Measurements from ENCODE around the gene MAT1A. TPM values are rescaled to one million over a fixed set of nuclear protein-coding genes. Genes with fewer than 3 reads are reported as not detected.

Gene MAT1A
- total RNA-seq, 1 donor from 2014 or later: 0.63 TPM

- no peaks in the 10 kb centered on the region for H3K4me1 Mint-ChIP-seq (ENCODE audit: unreplicated experiment)
- TF ChIP-seq, protein P1, sequence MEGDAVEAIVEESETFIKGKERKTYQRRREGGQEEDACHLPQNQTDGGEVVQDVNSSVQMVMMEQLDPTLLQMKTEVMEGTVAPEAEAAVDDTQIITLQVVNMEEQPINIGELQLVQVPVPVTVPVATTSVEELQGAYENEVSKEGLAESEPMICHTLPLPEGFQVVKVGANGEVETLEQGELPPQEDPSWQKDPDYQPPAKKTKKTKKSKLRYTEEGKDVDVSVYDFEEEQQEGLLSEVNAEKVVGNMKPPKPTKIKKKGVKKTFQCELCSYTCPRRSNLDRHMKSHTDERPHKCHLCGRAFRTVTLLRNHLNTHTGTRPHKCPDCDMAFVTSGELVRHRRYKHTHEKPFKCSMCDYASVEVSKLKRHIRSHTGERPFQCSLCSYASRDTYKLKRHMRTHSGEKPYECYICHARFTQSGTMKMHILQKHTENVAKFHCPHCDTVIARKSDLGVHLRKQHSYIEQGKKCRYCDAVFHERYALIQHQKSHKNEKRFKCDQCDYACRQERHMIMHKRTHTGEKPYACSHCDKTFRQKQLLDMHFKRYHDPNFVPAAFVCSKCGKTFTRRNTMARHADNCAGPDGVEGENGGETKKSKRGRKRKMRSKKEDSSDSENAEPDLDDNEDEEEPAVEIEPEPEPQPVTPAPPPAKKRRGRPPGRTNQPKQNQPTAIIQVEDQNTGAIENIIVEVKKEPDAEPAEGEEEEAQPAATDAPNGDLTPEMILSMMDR (conservative IDR thresholded peaks at IDR 0.05): no peak
- H3K27me3 Mint-ChIP-seq: no peaks in the 10 kb centered on the region
- peak; percentile 64 for DNase-seq (ENCODE audit: extremely low spot score, unreplicated experiment)
- H3K27ac Mint-ChIP-seq: no peak overlapping the region
- no peaks in the 10 kb centered on the region for H3K9me3 Mint-ChIP-seq
- no peak overlapping the region for H3K4me3 Mint-ChIP-seq
- H3K36me3 Mint-ChIP-seq: no peaks in the 10 kb centered on the region
These were observed 14.9 kb downstream of the MAT1A start for GRCh38 chr10:80274396-80275134.

- TF ChIP-seq, protein P1 (conservative IDR thresholded peaks at IDR 0.05): no peak
- H3K4me3 Mint-ChIP-seq: no peak overlapping the region
These were observed 15.8 kb downstream of the MAT1A start for GRCh38 chr10:80273523-80274170.

DNA sequence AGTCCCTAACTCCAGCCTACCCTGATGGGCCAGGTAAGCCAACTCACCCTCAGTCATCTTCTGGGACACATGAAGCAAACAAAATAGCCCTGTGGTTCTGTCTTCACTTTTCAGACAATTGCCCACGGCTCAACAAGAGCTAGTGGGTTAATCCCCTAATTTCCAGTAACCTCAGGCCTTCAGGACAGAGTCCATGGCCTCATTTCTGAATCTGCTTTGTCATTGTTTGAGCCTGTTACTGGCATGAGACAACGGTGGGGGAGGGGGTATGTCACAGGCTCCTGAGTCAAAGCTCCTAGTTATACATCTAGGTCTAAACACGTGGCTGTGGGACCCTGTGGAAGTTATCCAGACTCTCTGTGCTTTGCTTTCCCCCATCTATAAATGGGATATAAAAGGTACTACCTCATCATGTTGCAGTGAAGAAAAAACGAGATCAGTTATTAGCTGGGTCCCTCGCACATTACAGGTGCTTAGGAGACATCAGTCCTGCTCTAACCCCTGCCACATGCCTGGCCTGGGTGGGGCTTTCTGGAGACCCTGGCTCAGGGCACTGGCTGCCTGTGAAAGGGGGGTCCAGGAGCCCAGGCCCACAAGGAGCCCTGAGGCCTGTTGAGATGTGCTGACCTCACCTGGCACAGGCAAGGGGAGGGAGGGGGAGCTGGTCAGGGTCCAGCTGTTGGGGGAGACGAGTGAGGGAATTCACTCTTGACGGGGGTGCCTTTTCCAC lies 16.5 kb downstream of the MAT1A start:
- Mint-ChIP-seq H3K36me3 (no peaks in the 10 kb centered on the region), H3K4me3 (no peak overlapping the region), H3K4me1 (ENCODE audit: unreplicated experiment) (no peaks in the 10 kb centered on the region), H3K27ac (no peak overlapping the region), H3K9me3 (peaks cover 4% of the 10 kb centered on the region), H3K27me3 (no peaks in the 10 kb centered on the region)
- no peak for DNase-seq (ENCODE audit: extremely low spot score, unreplicated experiment)
- TF ChIP-seq, protein P1 (conservative IDR thresholded peaks at IDR 0.05): no peak

More at GRCh38 chr10:80273523-80274170, 15.8 kb downstream of the MAT1A start:
- H3K27me3 Mint-ChIP-seq: no peaks in the 10 kb centered on the region
- no peaks in the 10 kb centered on the region for H3K9me3 Mint-ChIP-seq
- no peak overlapping the region for H3K27ac Mint-ChIP-seq
- peak; percentile 52 for DNase-seq (ENCODE audit: extremely low spot score, unreplicated experiment)
- no peaks in the 10 kb centered on the region for H3K36me3 Mint-ChIP-seq
- no peaks in the 10 kb centered on the region for H3K4me1 Mint-ChIP-seq (ENCODE audit: unreplicated experiment)

DNA sequence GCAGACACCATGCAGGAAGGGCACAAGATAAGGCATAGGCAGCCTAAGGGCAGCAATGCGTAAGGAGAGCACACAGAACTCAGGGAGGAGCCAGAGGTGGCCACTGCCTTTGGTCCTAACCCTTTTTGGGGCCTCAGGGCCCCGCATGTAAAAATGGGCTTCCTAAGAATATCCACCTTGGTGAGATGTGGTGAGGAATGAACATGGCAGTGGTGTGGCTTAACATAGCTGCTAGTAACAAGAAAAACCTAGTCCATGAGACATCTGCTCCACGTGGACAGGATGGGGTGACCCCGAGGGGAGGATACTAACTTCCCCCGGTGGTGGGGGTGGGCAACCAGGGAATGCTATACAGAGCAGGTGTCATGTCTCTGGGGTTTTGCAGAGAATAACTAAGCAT lies 18.0 kb downstream of the MAT1A start:
- Mint-ChIP-seq H3K27me3 (no peaks in the 10 kb centered on the region), H3K36me3 (no peaks in the 10 kb centered on the region), H3K4me3 (no peak overlapping the region), H3K9me3 (peaks cover 4% of the 10 kb centered on the region), H3K4me1 (ENCODE audit: unreplicated experiment) (no peaks in the 10 kb centered on the region), H3K27ac (no peak overlapping the region)
- TF ChIP-seq, protein P1 (conservative IDR thresholded peaks at IDR 0.05): no peak
- no peak for DNase-seq (ENCODE audit: extremely low spot score, unreplicated experiment)

DNA sequence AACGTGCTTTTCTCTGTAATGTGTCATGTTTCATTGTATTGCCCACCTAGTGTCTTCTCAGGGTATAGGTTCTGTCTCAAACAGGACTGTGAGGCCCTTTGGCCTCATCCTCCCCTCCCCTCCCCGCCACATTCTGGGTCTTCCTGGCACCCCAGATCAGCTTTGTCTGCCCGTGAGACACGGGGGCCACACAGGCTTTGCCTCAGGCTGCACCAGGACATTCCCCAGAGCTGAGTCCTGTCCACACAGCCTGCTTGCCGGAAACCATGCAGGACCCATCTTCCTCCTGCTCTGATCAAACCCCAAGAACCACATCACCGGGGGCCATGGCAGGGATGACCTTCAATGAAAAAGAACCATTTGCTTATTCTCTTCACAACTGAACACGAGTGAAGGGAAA lies 18.6 kb downstream of the MAT1A start:
- Mint-ChIP-seq H3K27me3 (no peaks in the 10 kb centered on the region), H3K4me3 (no peak overlapping the region), H3K4me1 (ENCODE audit: unreplicated experiment) (no peaks in the 10 kb centered on the region)

More for the DNA sequence above, 18.6 kb downstream of the MAT1A start:
- H3K27ac Mint-ChIP-seq: no peak overlapping the region
- H3K9me3 Mint-ChIP-seq: peaks cover 4% of the 10 kb centered on the region
- DNase-seq (ENCODE audit: extremely low spot score, unreplicated experiment): no peak
- H3K36me3 Mint-ChIP-seq: no peaks in the 10 kb centered on the region
- TF ChIP-seq, protein P1 (conservative IDR thresholded peaks at IDR 0.05): no peak

Data from type B pancreatic cell (in vitro differentiated cells).